ENCODE results near the gene CCDC15. TPM values are rescaled to one million over a fixed set of nuclear protein-coding genes. Genes with fewer than 3 reads are reported as not detected.

Gene CCDC15
- total and polyA plus RNA-seq, 2 donors (not counting 1 experiment from before 2014, with no cell fraction given), result 0.31 to 1.8 TPM

- CTCF ChIA-PET, result no interaction called here
- intact Hi-C loops (cut with micrococcal nuclease), result no loop called here
- POLR2A ChIA-PET, result no interaction called here
- Mint-ChIP-seq H3K9me3 (ENCODE audit: insufficient read depth) (no peaks in the 10 kb centered on the region), H3K4me3 (no peak overlapping the region), H3K4me1 (peaks cover 2% of the 10 kb centered on the region), H3K27me3 (peaks cover 50% of the 10 kb centered on the region), H3K27ac (no peak overlapping the region)
- Histone ChIP-seq H3K4me2 (replicated peaks; ENCODE audit: low read depth, low read length, poor library complexity, severe bottlenecking) (no peak overlapping the region), H3K4me1 (ENCODE audit: control insufficient read depth in 2 of 2, insufficient read depth in 2 of 2, low read length in 2 of 2) (peaks cover 0 to 7% of the 10 kb centered on the region in 2 donors), H3K27me3 (replicated peaks in 1 of 4; ENCODE audit: control extremely low read depth in 1 of 4, control insufficient read depth in 3 of 4, insufficient read depth in 4 of 4, low read length in 3 of 4) (peaks cover 0 to 46% (median 8%) of the 10 kb centered on the region in 4 experiments), H2AFZ (ENCODE audit: insufficient read depth, low read depth, low read length, poor library complexity, severe bottlenecking) (no peak overlapping the region), H3K79me2 (ENCODE audit: control insufficient read depth, insufficient read depth, low read length) (no peaks in the 10 kb centered on the region), H3K4me3 (ENCODE audit: control extremely low read depth in 1 of 5, extremely low read depth in 1 of 5, insufficient read depth in 1 of 5, low read depth in 2 of 5, low read length in 4 of 5) (no peak overlapping the region), H3K27ac (ENCODE audit: low read length in 2 of 2) (no peak overlapping the region), H3K9ac (ENCODE audit: low read length) (no peak overlapping the region), H4K20me1 (ENCODE audit: control insufficient read depth, insufficient read depth, low read length, poor library complexity, severe bottlenecking) (no peaks in the 10 kb centered on the region), H3K9me3 (ENCODE audit: control extremely low read depth in 1 of 3, control insufficient read depth in 2 of 3, insufficient read depth in 1 of 3, low read length in 2 of 3) (peaks cover 0 to 6% (median 3%) of the 10 kb centered on the region in 3 donors), H3K36me3 (replicated peaks in 1 of 2; ENCODE audit: control extremely low read depth in 1 of 2, control insufficient read depth in 1 of 2, extremely low read depth in 1 of 2, insufficient read depth in 2 of 2, low read length in 1 of 2) (no peaks in the 10 kb centered on the region)
- 100% methylated on average over 2 of the region's 6 CpGs for WGBS (ENCODE audit: insufficient coverage)
- TF ChIP-seq CTCF (IDR thresholded peaks at IDR 0.05), result no peak
- TF ChIP-seq EZH2 (IDR thresholded peaks at IDR 0.05; ENCODE audit: borderline replicate concordance, insufficient read depth, low read depth, low read length, poor library complexity, severe bottlenecking), result no peak
- ATAC-seq (ENCODE audit: low read depth) (no peak), DNase-seq (no peak)
Observed at GRCh38 chr11:124917115-124917637, 36.8 kb upstream of the CCDC15 start.

GRCh38 chr11:124918950-124919349 is 35.1 kb upstream of the CCDC15 start, which contains the start of gene HEPN1:
Gene HEPN1 (plus strand): TSS chr11:124919250.
- Mint-ChIP-seq H3K4me1 (peaks cover 2% of the 10 kb centered on the region), H3K9me3 (ENCODE audit: insufficient read depth) (no peaks in the 10 kb centered on the region), H3K4me3 (peak within 1 kb of the TSS; percentile 17), H3K27ac (no peak within 1 kb of the TSS), H3K27me3 (peaks cover 62% of the 10 kb centered on the region)
- H3K27ac ChIP-seq (ENCODE audit: low read length in 2 of 2), result no peak within 1 kb of the TSS
- ChIA-PET CTCF (no interaction called here), POLR2A (no interaction called here)
- peaks cover 0 to 53% (median 8%) of the 10 kb centered on the region in 4 experiments for H3K27me3 ChIP-seq (replicated peaks in 1 of 4; ENCODE audit: control extremely low read depth in 1 of 4, control insufficient read depth in 3 of 4, insufficient read depth in 4 of 4, low read length in 3 of 4)
- 97% methylated on average over 3 of the region's 3 CpGs for WGBS (ENCODE audit: insufficient coverage)
- no peaks in the 10 kb centered on the region for H3K79me2 ChIP-seq (ENCODE audit: control insufficient read depth, insufficient read depth, low read length)
- H3K4me2 ChIP-seq (replicated peaks; ENCODE audit: low read depth, low read length, poor library complexity, severe bottlenecking), result no peak within 1 kb of the TSS
- H3K4me1 ChIP-seq (ENCODE audit: control insufficient read depth in 2 of 2, insufficient read depth in 2 of 2, low read length in 2 of 2), result peaks cover 0 to 7% of the 10 kb centered on the region in 2 donors
- H4K20me1 ChIP-seq (ENCODE audit: control insufficient read depth, insufficient read depth, low read length, poor library complexity, severe bottlenecking), result no peaks in the 10 kb centered on the region
- H3K9me3 ChIP-seq (ENCODE audit: control extremely low read depth in 1 of 3, control insufficient read depth in 2 of 3, insufficient read depth in 1 of 3, low read length in 2 of 3), result peaks cover 0 to 6% (median 0%) of the 10 kb centered on the region in 3 donors
- H3K36me3 ChIP-seq (replicated peaks in 1 of 2; ENCODE audit: control extremely low read depth in 1 of 2, control insufficient read depth in 1 of 2, extremely low read depth in 1 of 2, insufficient read depth in 2 of 2, low read length in 1 of 2), result no peaks in the 10 kb centered on the region
- H3K4me3 ChIP-seq (ENCODE audit: control extremely low read depth in 1 of 5, extremely low read depth in 1 of 5, insufficient read depth in 1 of 5, low read depth in 2 of 5, low read length in 4 of 5), result no peak within 1 kb of the TSS
- H3K9ac ChIP-seq (ENCODE audit: low read length), result no peak within 1 kb of the TSS
- intact Hi-C loops (cut with micrococcal nuclease), result no loop called here
- H2AFZ ChIP-seq (ENCODE audit: insufficient read depth, low read depth, low read length, poor library complexity, severe bottlenecking), result no peak within 1 kb of the TSS
- DNase-seq (no peak), ATAC-seq (ENCODE audit: low read depth) (no peak)
- no peak for TF ChIP-seq EZH2 (IDR thresholded peaks at IDR 0.05; ENCODE audit: borderline replicate concordance, insufficient read depth, low read depth, low read length, poor library complexity, severe bottlenecking)
- TF ChIP-seq CTCF (IDR thresholded peaks at IDR 0.05), result no peak

All from B cell (primary cell).